IMR-90 (cell line): ENCODE results near the gene UNC50. TPM values are rescaled to one million over a fixed set of nuclear protein-coding genes. Genes with fewer than 3 reads are reported as not detected.

ENCODE experiments used
- ATAC-seq: fragments of 200-7000 bp; cut with Tn5 transposase; 2 replicates; pipeline ENCODE4 v1.9.1; 2020; ENCODE audit warnings: low read depth, mild to moderate bottlenecking, moderate library complexity
- BruUV-seq: library from RNA; stranded (reverse); fragments of 400-500 nt; replicated peaks from 2 replicates; lab custom pipeline; 2021; lab: Mats Ljungman, UMichigan
- CTCF ChIA-PET: fragments of 300-600 bp; formaldehyde crosslinking; extraction: SDS; loops from one replicate; lab custom pipeline; 2021; ENCODE audit warnings: antibody characterized with exemption; lab: Yijun Ruan, JAX
- POLR2A ChIA-PET: fragments of 300-600 bp; sonication (Branson Sonifier 250); formaldehyde crosslinking; loops from one replicate; lab custom pipeline; 2022; ENCODE audit warnings: antibody characterized with exemption; ENCODE audit not compliant: unreplicated experiment; lab: Charles Lee
- DNase-seq: peaks from one replicate; pipeline ENCODE4 v3.0.0; 2013
- H2AFZ ChIP-seq: replicated peaks from 2 replicates; pipeline ENCODE3; 2013; ENCODE audit warnings: low read length, mild to moderate bottlenecking; ENCODE audit not compliant: poor library complexity
- H2AK5ac ChIP-seq: 2 replicates; pipeline ENCODE4 v1.6.1; 2013; ENCODE audit warnings: low read depth, low read length, inconsistent platforms
- H2AK9ac ChIP-seq: replicated peaks from 2 replicates; pipeline ENCODE3; 2013; ENCODE audit warnings: mild to moderate bottlenecking, low read depth, low read length, moderate library complexity; ENCODE audit not compliant: poor library complexity
- H2BK120ac ChIP-seq: 2 replicates; pipeline ENCODE4 v1.6.1; 2013; ENCODE audit warnings: low read depth, low read length, inconsistent platforms
- H2BK15ac ChIP-seq: 3 replicates; pipeline ENCODE4 v1.6.1; 2013; ENCODE audit warnings: low read depth, low read length, inconsistent platforms
- H2BK20ac ChIP-seq: 2 replicates; pipeline ENCODE4 v1.6.1; 2013; ENCODE audit warnings: low read depth, mild to moderate bottlenecking, inconsistent platforms, low read length, moderate library complexity
- H2BK5ac ChIP-seq: 2 replicates; pipeline ENCODE4 v1.6.1; 2013; ENCODE audit warnings: mild to moderate bottlenecking, low read depth, low read length, inconsistent platforms; ENCODE audit not compliant: poor library complexity, severe bottlenecking
- H3K14ac ChIP-seq: replicated peaks from 2 replicates; pipeline ENCODE4 v1.6.1; 2013; ENCODE audit warnings: low read depth, low read length, inconsistent platforms
- H3K18ac ChIP-seq: 2 replicates; pipeline ENCODE4 v1.6.1; 2013; ENCODE audit warnings: low read depth, low read length, control low read depth
- H3K23ac ChIP-seq: 2 replicates; pipeline ENCODE4 v1.6.1; 2013; ENCODE audit warnings: low read depth, low read length, inconsistent platforms
- H3K27ac ChIP-seq: 2 replicates; pipeline ENCODE4 v1.5.1; 2013; ENCODE audit warnings: mild to moderate bottlenecking, control low read depth, low read length; ENCODE audit not compliant: insufficient read depth
- H3K27me3 ChIP-seq: 2 replicates; pipeline ENCODE4 v1.6.1; 2013; ENCODE audit warnings: low read length; ENCODE audit not compliant: control insufficient read depth, insufficient read depth
- H3K36me3 ChIP-seq: 2 replicates; pipeline ENCODE4 v1.6.1; 2013; ENCODE audit warnings: low read length, mixed read lengths; ENCODE audit not compliant: control insufficient read depth, insufficient read depth
- H3K4ac ChIP-seq: 2 replicates; pipeline ENCODE4 v1.6.1; 2013; ENCODE audit warnings: low read depth, low read length, inconsistent platforms
- H3K4me1 ChIP-seq: 2 replicates; pipeline ENCODE4 v1.6.1; 2013; ENCODE audit warnings: low read length, mixed read lengths; ENCODE audit not compliant: control insufficient read depth, insufficient read depth
- H3K4me2 ChIP-seq: 2 replicates; pipeline ENCODE4 v1.6.1; 2013; ENCODE audit warnings: low read depth, mild to moderate bottlenecking, control low read depth, low read length, moderate library complexity
- H3K4me3 ChIP-seq: 2 replicates; pipeline ENCODE4 v1.5.1; 2013; ENCODE audit warnings: low read depth, mild to moderate bottlenecking, control low read depth, low read length, moderate library complexity; ENCODE audit not compliant: insufficient read depth
- H3K56ac ChIP-seq: 2 replicates; pipeline ENCODE4 v1.6.1; 2013; ENCODE audit warnings: low read length, inconsistent platforms; ENCODE audit not compliant: insufficient read depth; ENCODE audit errors: extremely low read depth
- H3K79me1 ChIP-seq, 2 experiments: 2 replicates each; pipeline ENCODE4 v1.6.1; 2013; ENCODE audit warnings: low read length in 2 of 2, inconsistent platforms in 1 of 2, low read depth in 1 of 2
- H3K9ac ChIP-seq: 2 replicates; pipeline ENCODE4 v1.6.1; 2013; ENCODE audit warnings: low read depth, low read length, control low read depth
- H3K9me1 ChIP-seq: 2 replicates; pipeline ENCODE4 v1.6.1; 2013; ENCODE audit warnings: low read length, inconsistent platforms; ENCODE audit not compliant: insufficient read depth
- H3K9me3 ChIP-seq: 2 replicates; pipeline ENCODE4 v1.6.1; 2013; ENCODE audit warnings: low read length; ENCODE audit not compliant: control insufficient read depth, insufficient read depth
- H4K20me1 ChIP-seq: 2 replicates; pipeline ENCODE4 v1.6.1; 2013; ENCODE audit warnings: low read length, inconsistent platforms; ENCODE audit not compliant: insufficient read depth
- H4K5ac ChIP-seq: 2 replicates; pipeline ENCODE4 v1.6.1; 2013; ENCODE audit warnings: mild to moderate bottlenecking, low read depth, low read length, control low read depth
- H4K8ac ChIP-seq, 2 experiments: 2 replicates each; pipeline ENCODE4 v1.6.1; 2013; ENCODE audit warnings: low read depth in 2 of 2, low read length in 2 of 2, control low read depth in 1 of 2, inconsistent platforms in 1 of 2
- H4K91ac ChIP-seq: 2 replicates; pipeline ENCODE4 v1.6.1; 2013; ENCODE audit warnings: low read depth, low read length, inconsistent platforms; ENCODE audit not compliant: insufficient read depth
- BHLHE40 ChIP-seq: fragments of 150-350 bp; IDR thresholded peaks from 2 replicates; pipeline ENCODE4 v1.6.1; 2016; ENCODE audit warnings: mild to moderate bottlenecking, low read depth, low read length
- CEBPB ChIP-seq: IDR thresholded peaks from 2 replicates; pipeline ENCODE4 v1.6.1; 2012; ENCODE audit warnings: low read depth, low read length, improper control_type of control experiment
- FOS ChIP-seq: fragments of 150-350 bp; IDR thresholded peaks from 2 replicates; pipeline ENCODE4 v1.6.1; 2016; ENCODE audit warnings: low read depth, low read length
- MAFK ChIP-seq: IDR thresholded peaks from 2 replicates; pipeline ENCODE4 v1.6.1; 2012; ENCODE audit warnings: low read depth, low read length, improper control_type of control experiment
- MAZ ChIP-seq: IDR thresholded peaks from 2 replicates; pipeline ENCODE4 v1.6.1; 2012; ENCODE audit warnings: low read depth, mild to moderate bottlenecking, low read length, improper control_type of control experiment, moderate library complexity, borderline replicate concordance
- NFE2L2 ChIP-seq: fragments of 150-350 bp; IDR thresholded peaks from 2 replicates; pipeline ENCODE4 v1.6.1; 2016; ENCODE audit warnings: low read depth, mild to moderate bottlenecking, low read length
- RAD21 ChIP-seq: IDR thresholded peaks from 2 replicates; pipeline ENCODE4 v1.6.1; 2012; ENCODE audit warnings: low read length, improper control_type of control experiment
- RFX5 ChIP-seq: IDR thresholded peaks from 2 replicates; pipeline ENCODE4 v1.8.0; 2012; ENCODE audit warnings: low read depth, mild to moderate bottlenecking, low read length, moderate library complexity
- SMC3 ChIP-seq: fragments of 150-350 bp; IDR thresholded peaks from 2 replicates; pipeline ENCODE4 v1.6.1; 2016; ENCODE audit warnings: low read depth, mild to moderate bottlenecking, antibody characterized with exemption, low read length, moderate library complexity
- WGBS, 2 experiments: methylation state at CpG; one replicate each; pipeline versions ENCODE4 v1.1.5 to v1.1.7; 2013; ENCODE audit warnings: missing lambda C conversion rate in 2 of 2; ENCODE audit not compliant: insufficient read length in 1 of 2; ENCODE audit errors: extremely low coverage in 2 of 2; 5-methylcytosine and 5-hydroxymethylcytosine counted together
- dilution Hi-C: fragments of 300-500 bp; cut with HindIII; formaldehyde crosslinking; loops from one replicate; pipeline ENCODE4 v1.14.3; 2018; ENCODE audit warnings: low sequenced_read_pairs; ENCODE audit not compliant: unreplicated experiment
- in situ Hi-C: fragments of 300-500 bp; cut with MboI; formaldehyde crosslinking; loops from 3 replicates; pipeline ENCODE4 v1.14.3; 2019; ENCODE audit warnings: low sequenced_read_pairs, inconsistent platforms, mixed read lengths
- intact Hi-C: fragments of 100-400 bp; cut with micrococcal nuclease; formaldehyde crosslinking; loops from 2 replicates; pipeline ENCODE4 v1.10.0; 2022
- polyA plus RNA-seq, 3 experiments: library from polyadenylated mRNA; depleted of rRNA; stranded (reverse); fragments of >200 nt; gene quantifications; 2 replicates each; pipeline ENCODE4 v1.2.3, GENCODE V29; 2012; ENCODE audit warnings: low replicate concordance in 1 of 3
- total RNA-seq: library from RNA; depleted of rRNA; stranded (reverse); fragments of >200 nt; gene quantifications from 2 replicates; pipeline ENCODE4 v1.2.3, GENCODE V29; 2012
- TF ChIP-seq, protein P1 (sequence below): fragments of 150-350 bp; IDR thresholded peaks from 2 replicates; pipeline ENCODE4 v1.6.1; 2017; ENCODE audit warnings: mild to moderate bottlenecking, antibody characterized with exemption, low read length, low read depth
- TF ChIP-seq, protein P2 (sequence below): conservative IDR thresholded peaks from 2 replicates; pipeline ENCODE4 v1.5.1; 2012; ENCODE audit warnings: mild to moderate bottlenecking, low read depth, low read length, improper control_type of control experiment

The UNC50 gene
- total and polyA plus RNA-seq, 2 of the 4 experiments (the other 2 are of a cell fraction), result 18.3 to 34.1 TPM

DNA sequence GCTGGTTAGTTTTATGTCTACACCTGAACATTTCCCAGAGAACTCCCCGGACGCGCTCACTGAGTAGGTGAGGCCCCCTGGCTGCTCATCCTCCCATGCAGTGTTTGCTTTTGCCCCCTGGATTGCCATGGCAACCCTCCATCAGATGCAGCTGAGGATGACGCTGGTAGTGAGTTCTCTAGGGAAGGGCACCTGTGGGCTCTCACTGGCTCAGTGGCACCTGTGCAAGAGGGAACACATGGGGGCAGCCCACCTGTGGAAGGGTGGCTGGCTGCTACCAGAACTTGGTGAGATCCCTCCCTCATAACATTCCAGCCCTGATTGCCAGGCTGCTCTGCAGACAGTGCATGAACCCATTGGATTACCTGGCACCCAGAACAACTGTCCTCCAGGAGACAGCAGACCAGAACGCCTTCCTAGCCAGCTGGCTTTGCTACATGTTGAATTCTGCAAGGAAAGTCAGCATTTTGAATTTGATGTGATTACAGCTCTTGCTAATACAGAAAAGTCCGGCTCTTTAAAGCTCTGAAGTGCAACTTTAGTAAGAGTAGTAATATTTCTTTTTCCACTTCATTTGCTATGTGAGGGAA, 21.7 kb upstream of the UNC50 start:
- WGBS, 2 experiments, result no CpG with 5 or more reads among the region's 6 CpGs
- peaks cover 15% of the 10 kb centered on the region for H3K36me3 ChIP-seq
- CTCF ChIA-PET, result no interaction called here

More for the DNA sequence above, 21.7 kb upstream of the UNC50 start:
- Histone ChIP-seq H3K4me1 (no peaks in the 10 kb centered on the region), H2AK9ac (no peak overlapping the region), H4K91ac (no peak overlapping the region), H3K4me3 (no peak overlapping the region), H3K23ac (no peak overlapping the region), H3K27me3 (no peaks in the 10 kb centered on the region), H3K14ac (no peak overlapping the region), H4K20me1 (no peaks in the 10 kb centered on the region), H3K9me1 (peaks cover 5% of the 10 kb centered on the region; the same call in 1 of the 2 replicates), H3K9me3 (no peaks in the 10 kb centered on the region), H4K5ac (no peak overlapping the region), H2AK5ac (no peak overlapping the region), H2BK5ac (no peak overlapping the region), H3K4ac (no peak overlapping the region), H2BK20ac (no peak overlapping the region), H3K56ac (no peak overlapping the region), H4K8ac (no peak overlapping the region), H2BK120ac (no peak overlapping the region), H2AFZ (no peak overlapping the region), H3K79me1 (no peaks in the 10 kb centered on the region), H2BK15ac (no peak overlapping the region), H3K27ac (no peak overlapping the region), H3K4me2 (no peak overlapping the region), H3K18ac (no peak overlapping the region), H3K9ac (no peak overlapping the region)
- no TSS peak for BruUV-seq
- dilution Hi-C loops (no loop called here), in situ Hi-C loops (no loop called here), intact Hi-C loops (no loop called here)
- TF ChIP-seq SMC3 (no peak), MAZ (no peak), RFX5 (no peak), MAFK (no peak), BHLHE40 (no peak), NFE2L2 (no peak), FOS (no peak), CEBPB (no peak), RAD21 (no peak)
- TF ChIP-seq, protein P1, sequence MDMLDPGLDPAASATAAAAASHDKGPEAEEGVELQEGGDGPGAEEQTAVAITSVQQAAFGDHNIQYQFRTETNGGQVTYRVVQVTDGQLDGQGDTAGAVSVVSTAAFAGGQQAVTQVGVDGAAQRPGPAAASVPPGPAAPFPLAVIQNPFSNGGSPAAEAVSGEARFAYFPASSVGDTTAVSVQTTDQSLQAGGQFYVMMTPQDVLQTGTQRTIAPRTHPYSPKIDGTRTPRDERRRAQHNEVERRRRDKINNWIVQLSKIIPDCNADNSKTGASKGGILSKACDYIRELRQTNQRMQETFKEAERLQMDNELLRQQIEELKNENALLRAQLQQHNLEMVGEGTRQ, result no peak
- TF ChIP-seq, protein P2, sequence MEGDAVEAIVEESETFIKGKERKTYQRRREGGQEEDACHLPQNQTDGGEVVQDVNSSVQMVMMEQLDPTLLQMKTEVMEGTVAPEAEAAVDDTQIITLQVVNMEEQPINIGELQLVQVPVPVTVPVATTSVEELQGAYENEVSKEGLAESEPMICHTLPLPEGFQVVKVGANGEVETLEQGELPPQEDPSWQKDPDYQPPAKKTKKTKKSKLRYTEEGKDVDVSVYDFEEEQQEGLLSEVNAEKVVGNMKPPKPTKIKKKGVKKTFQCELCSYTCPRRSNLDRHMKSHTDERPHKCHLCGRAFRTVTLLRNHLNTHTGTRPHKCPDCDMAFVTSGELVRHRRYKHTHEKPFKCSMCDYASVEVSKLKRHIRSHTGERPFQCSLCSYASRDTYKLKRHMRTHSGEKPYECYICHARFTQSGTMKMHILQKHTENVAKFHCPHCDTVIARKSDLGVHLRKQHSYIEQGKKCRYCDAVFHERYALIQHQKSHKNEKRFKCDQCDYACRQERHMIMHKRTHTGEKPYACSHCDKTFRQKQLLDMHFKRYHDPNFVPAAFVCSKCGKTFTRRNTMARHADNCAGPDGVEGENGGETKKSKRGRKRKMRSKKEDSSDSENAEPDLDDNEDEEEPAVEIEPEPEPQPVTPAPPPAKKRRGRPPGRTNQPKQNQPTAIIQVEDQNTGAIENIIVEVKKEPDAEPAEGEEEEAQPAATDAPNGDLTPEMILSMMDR, result no peak
- ATAC-seq (no peak), DNase-seq (no peak)
- POLR2A ChIA-PET, result no interaction called here
